GM19043 (cell line): Measurements from ENCODE around the gene HTR2C.
"Not testable (repeated sequence)": the region's sequence is repeated elsewhere in the genome, so short reads cannot be mapped to it uniquely, and the experiment has no call there.

Source experiments
- ATAC-seq: cut with Tn5 transposase; IDR thresholded peaks from one replicate; pipeline ENCODE4 v1.9.1; 2021; ENCODE audit warnings: low read depth; ENCODE audit not compliant: unreplicated experiment

Gene HTR2C

GRCh38 chrX:114583646-114584374 is at the start of gene HTR2C:
HTR2C (plus strand) TSS chrX:114584086; CDS start chrX:114726937, 142,851 bp downstream.
- ATAC-seq: no peak

- ATAC-seq: no peak
These were observed 3.5 kb upstream of the HTR2C start for GRCh38 chrX:114580336-114580735.

GRCh38 chrX:114581528-114582263 is 2.2 kb upstream of the HTR2C start:
- ATAC-seq: no peak

GRCh38 chrX:114582264-114582632 is 1.6 kb upstream of the HTR2C start:
- no peak for ATAC-seq

GRCh38 chrX:114582698-114583395 is 1.0 kb upstream of the HTR2C start:
- no peak for ATAC-seq

GRCh38 chrX:114584375-114584943 is 573 bp downstream of the HTR2C start:
- no peak for ATAC-seq

- no peak for ATAC-seq
These were observed 1.3 kb downstream of the HTR2C start for GRCh38 chrX:114584983-114585842.

GRCh38 chrX:114591121-114591520 is 7.2 kb downstream of the HTR2C start:
- no peak for ATAC-seq

- ATAC-seq: no peak
These were observed 15.4 kb downstream of the HTR2C start for GRCh38 chrX:114599305-114599704.

- no peak for ATAC-seq
These were observed 16.0 kb downstream of the HTR2C start for GRCh38 chrX:114599911-114600310.

- not testable (repeated sequence) for ATAC-seq
These were observed 22.7 kb downstream of the HTR2C start for GRCh38 chrX:114606619-114607018.

GRCh38 chrX:114611018-114611619 is 27.2 kb downstream of the HTR2C start:
- peak; percentile 72 for ATAC-seq

- no peak for ATAC-seq
These were observed 31.9 kb downstream of the HTR2C start for GRCh38 chrX:114615765-114616164.

- ATAC-seq: no peak
These were observed 36.0 kb downstream of the HTR2C start for GRCh38 chrX:114619874-114620273.

GRCh38 chrX:114626323-114626722 is 42.4 kb downstream of the HTR2C start:
- ATAC-seq: no peak

GRCh38 chrX:114635986-114636385 is 52.1 kb downstream of the HTR2C start:
- ATAC-seq: no peak

- ATAC-seq: no peak
These were observed 66.5 kb downstream of the HTR2C start for GRCh38 chrX:114650351-114650750.

GRCh38 chrX:114675365-114675764 is 91.5 kb downstream of the HTR2C start:
- ATAC-seq: no peak

GRCh38 chrX:114700533-114700932 is 116.6 kb downstream of the HTR2C start:
- ATAC-seq: not testable (repeated sequence)

GRCh38 chrX:114709406-114709805 is 125.5 kb downstream of the HTR2C start:
- no peak for ATAC-seq
